Stimulated activated naive CD8-positive, alpha-beta T cell treated with anti-CD3 and anti-CD28 coated beads, Interleukin-15, amount 100 ng/mL, for 72 hours (primary cell): ENCODE results near the gene TRPV3.

Experiments
- ATAC-seq: fragments of 150-1000 bp; cut with Tn5 transposase; 2 replicates; pipeline ENCODE4 v1.10.0; 2021; ENCODE audit warnings: mild to moderate bottlenecking, moderate library complexity
- DNase-seq, 2 donors: peaks; one replicate each; pipeline ENCODE4 v3.0.0; 2021 to 2022
- H3K27ac Mint-ChIP-seq, 2 donors: one replicate each; pipeline ENCODE4 v1.8.0; 2022; ENCODE audit warnings: mild to moderate bottlenecking in 2 of 2, mixed read lengths in 2 of 2, moderate library complexity in 2 of 2
- H3K27me3 Mint-ChIP-seq: one replicate; pipeline ENCODE4 v1.8.0; 2022; ENCODE audit warnings: mixed read lengths
- H3K4me1 Mint-ChIP-seq: one replicate; pipeline ENCODE4 v1.8.0; 2022; ENCODE audit warnings: mild to moderate bottlenecking, mixed read lengths
- H3K4me3 Mint-ChIP-seq, 2 donors: one replicate each; pipeline ENCODE4 v1.8.0; 2022; ENCODE audit warnings: mild to moderate bottlenecking in 2 of 2, mixed read lengths in 2 of 2, moderate library complexity in 1 of 2
- H3K9me3 Mint-ChIP-seq, 2 donors: one replicate each; pipeline ENCODE4 v1.8.0; 2022; ENCODE audit warnings: mixed read lengths in 2 of 2

TRPV3 gene

DNA sequence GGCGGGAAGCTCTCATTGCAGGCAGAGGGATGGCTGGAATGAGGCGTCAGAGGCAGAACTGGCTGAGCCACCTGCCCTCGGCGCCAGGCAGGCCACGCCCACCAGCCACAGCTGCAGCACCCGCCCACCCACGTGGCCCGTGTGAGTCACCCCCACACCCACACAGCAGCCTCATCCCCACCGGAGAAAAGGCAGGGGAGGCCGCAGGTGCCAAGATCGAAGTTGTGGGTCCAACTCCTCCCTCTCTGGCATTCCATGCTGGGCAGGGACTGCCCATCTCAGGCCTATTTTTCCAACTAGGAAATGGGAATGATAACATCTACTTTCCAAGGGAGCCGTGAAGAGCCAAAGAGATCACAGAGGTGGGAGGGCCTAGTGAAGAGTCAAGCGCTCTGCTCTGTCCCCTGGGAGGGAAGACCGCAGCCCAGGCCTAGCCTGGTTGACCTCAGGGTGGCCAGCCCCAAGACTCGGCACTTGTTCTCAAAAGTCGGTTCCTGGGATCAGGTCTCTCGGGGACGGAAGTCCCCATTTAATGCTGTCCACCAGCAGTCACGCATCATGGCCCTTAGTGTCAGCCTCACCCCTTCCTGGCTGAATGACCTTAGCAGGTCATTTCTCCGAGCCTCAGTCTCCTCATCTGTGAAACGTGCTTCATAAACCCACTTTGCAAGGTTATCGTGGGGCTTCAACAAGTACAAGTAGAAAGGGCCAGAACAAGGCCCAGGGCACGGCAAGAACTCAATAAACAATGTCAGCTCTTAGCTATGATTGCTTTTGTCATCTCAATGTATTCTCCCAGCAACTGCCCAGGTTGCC, at the start of gene TRPV3:
TRPV3 (minus strand) TSS at position 45 of the 816 bp plus-strand sequence. CDS start 2,962 bp downstream, outside the sequence.
- H3K4me3 Mint-ChIP-seq: peak within 1 kb of the TSS in 1 of 2 donors; percentile 58
- ATAC-seq (no peak), DNase-seq (peak; percentile 35 to 48)
- H3K27me3 Mint-ChIP-seq: peaks cover 17% of the 10 kb centered on the region
- H3K27ac Mint-ChIP-seq: peak within 1 kb of the TSS; percentile 49 to 78
- H3K4me1 Mint-ChIP-seq: peaks cover 30% of the 10 kb centered on the region
- H3K9me3 Mint-ChIP-seq: no peaks in the 10 kb centered on the region

DNA sequence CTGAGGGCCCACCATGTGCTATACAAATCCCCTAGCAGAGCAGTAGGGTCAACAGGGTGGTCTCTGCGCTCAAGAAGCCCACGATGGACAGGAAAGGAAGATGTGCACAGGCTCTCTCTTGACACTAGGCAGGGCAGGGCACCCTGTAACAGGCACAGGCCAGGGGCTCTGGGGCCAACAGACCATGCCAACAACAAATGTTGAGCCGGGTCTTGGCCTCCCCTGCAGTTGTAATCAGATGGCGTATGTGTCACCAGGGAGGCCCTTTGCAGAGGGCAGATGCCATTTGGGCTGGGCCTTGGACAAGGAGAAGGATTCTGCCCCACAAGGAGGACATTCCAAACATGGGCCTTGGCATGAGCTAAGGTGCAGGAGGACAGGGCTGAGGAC, 46.3 kb upstream of the TRPV3 start:
- H3K27me3 Mint-ChIP-seq: no peaks in the 10 kb centered on the region
- H3K9me3 Mint-ChIP-seq: no peaks in the 10 kb centered on the region
- DNase-seq (no peak), ATAC-seq (no peak)
- no peak overlapping the region for H3K27ac Mint-ChIP-seq
- H3K4me1 Mint-ChIP-seq: no peaks in the 10 kb centered on the region
- no peak overlapping the region for H3K4me3 Mint-ChIP-seq

GRCh38 chr17:3603119-3603869, 45.7 kb upstream of the TRPV3 start:
- Mint-ChIP-seq H3K27me3 (no peaks in the 10 kb centered on the region), H3K4me1 (no peaks in the 10 kb centered on the region), H3K9me3 (no peaks in the 10 kb centered on the region), H3K4me3 (no peak overlapping the region), H3K27ac (no peak overlapping the region)
- DNase-seq (no peak), ATAC-seq (no peak)

DNA sequence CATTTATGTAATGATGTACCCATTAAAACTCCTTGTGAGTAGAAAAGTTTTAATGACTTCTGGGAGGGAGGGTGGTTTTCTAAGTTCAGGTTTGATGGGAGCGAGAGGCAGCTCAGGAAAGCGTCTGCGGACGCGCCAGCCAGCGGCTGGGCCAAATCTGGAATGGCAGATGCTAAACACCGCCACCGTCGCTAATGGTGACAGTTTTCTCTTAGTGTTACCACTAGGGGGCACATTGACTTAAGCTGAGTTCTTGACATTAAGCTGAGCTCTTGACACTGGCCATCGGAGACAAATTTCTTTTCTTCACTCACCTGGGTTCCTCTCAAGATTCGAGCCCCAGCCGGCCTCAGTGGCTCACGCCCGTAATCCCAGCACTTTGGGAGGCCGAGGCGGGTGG, 44.9 kb upstream of the TRPV3 start:
- no peak overlapping the region for H3K27ac Mint-ChIP-seq
- H3K4me1 Mint-ChIP-seq: no peaks in the 10 kb centered on the region
- peak; percentile 12 to 29 for DNase-seq
- no peaks in the 10 kb centered on the region for H3K9me3 Mint-ChIP-seq
- no peak for ATAC-seq
- no peaks in the 10 kb centered on the region for H3K27me3 Mint-ChIP-seq
- H3K4me3 Mint-ChIP-seq: no peak overlapping the region

DNA sequence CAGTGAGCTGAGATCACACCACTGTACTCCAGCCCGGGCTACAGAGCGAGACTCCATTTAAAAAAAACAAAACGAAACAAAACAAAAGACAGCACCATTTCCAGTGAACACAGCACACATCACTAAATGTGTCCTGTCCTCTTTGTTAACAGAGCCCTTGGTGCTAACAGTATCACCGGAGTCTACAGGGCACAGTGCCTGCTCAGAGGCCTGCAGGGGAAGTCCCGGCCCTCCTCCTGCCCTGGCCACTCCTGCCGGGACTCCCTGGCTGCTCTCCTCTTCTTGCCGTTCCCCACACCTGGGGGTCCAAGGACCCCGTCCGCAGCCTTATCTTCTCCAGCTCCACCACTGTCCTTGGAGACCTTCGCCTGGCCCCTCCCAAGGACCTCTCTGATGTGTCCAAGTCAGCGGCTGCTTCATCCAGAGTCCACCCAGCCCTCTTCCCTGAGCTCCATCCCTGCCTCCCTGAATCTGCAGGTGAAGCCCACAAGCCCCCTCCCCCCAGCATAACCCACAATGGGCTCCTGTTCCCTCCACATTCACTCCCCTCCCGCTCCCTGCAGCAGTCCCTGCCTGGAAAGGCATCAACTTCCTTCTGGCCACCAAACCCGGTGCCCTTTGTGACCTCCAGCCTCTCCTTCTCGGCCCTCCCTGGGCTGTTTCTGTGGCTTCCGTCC, 43.1 kb upstream of the TRPV3 start:
- no peaks in the 10 kb centered on the region for H3K27me3 Mint-ChIP-seq
- no peaks in the 10 kb centered on the region for H3K9me3 Mint-ChIP-seq
- peak overlapping the region in 1 of 2 donors; percentile 17 for H3K27ac Mint-ChIP-seq
- no peak overlapping the region for H3K4me3 Mint-ChIP-seq
- no peak for ATAC-seq
- H3K4me1 Mint-ChIP-seq: no peaks in the 10 kb centered on the region
- DNase-seq: no peak

GRCh38 chr17:3598078-3598477, 40.5 kb upstream of the TRPV3 start:
- no peak for DNase-seq
- H3K4me1 Mint-ChIP-seq: no peaks in the 10 kb centered on the region
- ATAC-seq: no peak
- H3K9me3 Mint-ChIP-seq: no peaks in the 10 kb centered on the region
- no peaks in the 10 kb centered on the region for H3K27me3 Mint-ChIP-seq
- no peak overlapping the region for H3K4me3 Mint-ChIP-seq
- no peak overlapping the region for H3K27ac Mint-ChIP-seq

DNA sequence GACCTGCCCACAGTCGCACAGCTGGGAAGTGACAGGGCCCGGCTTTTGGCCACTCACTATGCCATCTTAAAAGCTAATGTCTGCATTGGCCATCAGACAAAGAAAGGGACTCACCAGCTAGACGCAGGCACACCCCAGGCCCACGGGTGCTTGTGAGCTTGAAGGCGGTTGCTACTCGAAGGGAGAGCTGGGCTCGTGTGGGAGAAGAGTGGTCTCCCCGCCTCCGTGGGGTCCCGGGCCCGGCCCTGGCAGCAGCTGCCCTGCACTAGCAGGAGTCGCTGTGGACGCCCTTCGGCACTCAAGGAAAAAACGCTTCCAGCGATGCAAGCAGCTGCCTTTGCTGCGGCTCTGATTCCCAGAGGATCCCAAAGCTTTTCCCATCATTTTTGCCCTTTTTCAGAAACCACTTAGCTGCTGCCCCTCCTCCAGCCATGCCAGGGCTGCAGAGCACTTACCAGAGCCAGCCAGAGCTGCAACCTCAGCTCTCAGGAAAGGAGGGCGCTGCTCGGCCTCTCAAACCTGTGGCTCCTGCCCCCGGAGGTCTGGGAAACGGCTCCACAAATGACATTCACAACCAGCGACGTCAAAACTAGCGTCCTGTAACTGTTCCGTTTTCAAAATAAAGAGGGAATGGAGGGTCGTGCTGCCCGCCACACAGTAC, 39.3 kb upstream of the TRPV3 start:
- no peaks in the 10 kb centered on the region for H3K4me1 Mint-ChIP-seq
- no peak overlapping the region for H3K27ac Mint-ChIP-seq
- ATAC-seq: no peak
- DNase-seq: no peak
- H3K4me3 Mint-ChIP-seq: no peak overlapping the region
- H3K27me3 Mint-ChIP-seq: no peaks in the 10 kb centered on the region
- H3K9me3 Mint-ChIP-seq: no peaks in the 10 kb centered on the region

GRCh38 chr17:3594976-3595375, 37.4 kb upstream of the TRPV3 start:
- no peaks in the 10 kb centered on the region for H3K4me1 Mint-ChIP-seq
- peak overlapping the region in 1 of 2 donors; percentile 64 for H3K27ac Mint-ChIP-seq
- no peak for DNase-seq
- no peak overlapping the region for H3K4me3 Mint-ChIP-seq
- no peaks in the 10 kb centered on the region for H3K9me3 Mint-ChIP-seq
- H3K27me3 Mint-ChIP-seq: no peaks in the 10 kb centered on the region
- no peak for ATAC-seq

GRCh38 chr17:3594051-3594800, 36.6 kb upstream of the TRPV3 start:
- Mint-ChIP-seq H3K9me3 (no peaks in the 10 kb centered on the region), H3K4me1 (no peaks in the 10 kb centered on the region), H3K27ac (no peak overlapping the region), H3K4me3 (no peak overlapping the region), H3K27me3 (no peaks in the 10 kb centered on the region)
- ATAC-seq (no peak), DNase-seq (no peak)

GRCh38 chr17:3593384-3593783, 35.8 kb upstream of the TRPV3 start:
- DNase-seq: no peak

DNA sequence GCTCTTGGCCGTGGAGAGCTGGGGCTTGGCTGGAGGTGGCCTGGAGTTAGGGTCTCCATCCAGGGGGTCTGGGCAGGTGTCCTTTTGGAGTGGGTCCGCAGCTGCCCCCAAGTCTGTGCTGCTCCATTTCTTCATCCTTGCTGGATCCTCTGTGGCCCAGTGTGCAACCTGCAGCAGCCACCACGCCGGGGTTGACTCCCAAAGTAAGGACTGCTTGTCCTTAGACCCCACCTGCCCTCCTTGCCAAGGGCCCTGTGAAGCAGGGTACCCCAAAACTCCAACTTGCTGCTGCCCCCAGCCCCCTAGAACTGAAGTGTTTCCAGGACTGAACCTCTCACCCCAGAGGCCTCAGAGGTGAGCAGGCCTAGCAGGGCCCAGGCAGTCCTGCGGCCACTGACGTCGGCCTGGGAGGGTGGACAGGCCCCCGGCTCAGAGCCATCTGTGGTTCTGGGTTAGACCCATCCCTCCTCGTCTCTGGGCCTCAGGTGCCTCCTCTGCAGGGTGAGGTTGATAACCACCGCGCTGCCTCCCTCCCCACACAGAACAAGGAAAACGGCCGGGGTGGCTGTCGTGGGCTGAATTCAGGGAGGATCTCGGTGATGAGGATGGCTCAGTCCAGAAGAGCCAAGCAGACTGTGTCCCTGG, 34.7 kb upstream of the TRPV3 start:
- DNase-seq (no peak), ATAC-seq (no peak)
- Mint-ChIP-seq H3K4me3 (no peak overlapping the region), H3K27ac (no peak overlapping the region), H3K27me3 (no peaks in the 10 kb centered on the region), H3K9me3 (no peaks in the 10 kb centered on the region), H3K4me1 (no peaks in the 10 kb centered on the region)

More at GRCh38 chr17:3593384-3593783, 35.8 kb upstream of the TRPV3 start:
- H3K27me3 Mint-ChIP-seq: no peaks in the 10 kb centered on the region
- H3K27ac Mint-ChIP-seq: no peak overlapping the region
- no peaks in the 10 kb centered on the region for H3K4me1 Mint-ChIP-seq
- H3K4me3 Mint-ChIP-seq: no peak overlapping the region
- H3K9me3 Mint-ChIP-seq: no peaks in the 10 kb centered on the region
- no peak for ATAC-seq

DNA sequence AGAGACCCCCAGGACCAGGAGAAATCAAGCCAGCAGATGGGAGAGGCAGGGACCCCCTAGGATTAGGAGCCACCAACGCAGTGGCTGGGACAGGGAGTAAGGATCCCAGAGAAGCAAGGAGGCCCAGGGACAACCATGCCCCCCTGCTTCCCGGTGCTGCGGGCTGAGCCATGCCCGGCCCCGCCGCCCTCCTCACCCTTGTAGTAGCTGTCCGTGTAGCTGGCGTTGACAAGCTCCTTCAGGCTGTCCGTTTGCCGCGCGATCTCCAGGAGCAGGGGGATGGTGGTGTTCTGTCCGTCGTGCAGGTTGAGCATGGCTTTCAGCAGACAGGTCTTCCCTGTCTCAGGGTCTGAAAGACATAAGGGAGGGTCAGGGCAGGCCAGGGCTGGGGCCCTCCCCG, 33.2 kb upstream of the TRPV3 start:
- no peaks in the 10 kb centered on the region for H3K27me3 Mint-ChIP-seq
- no peak overlapping the region for H3K4me3 Mint-ChIP-seq
- H3K4me1 Mint-ChIP-seq: no peaks in the 10 kb centered on the region
- no peak for ATAC-seq
- H3K27ac Mint-ChIP-seq: peak overlapping the region in 1 of 2 donors; percentile 89
- DNase-seq: no peak
- no peaks in the 10 kb centered on the region for H3K9me3 Mint-ChIP-seq

DNA sequence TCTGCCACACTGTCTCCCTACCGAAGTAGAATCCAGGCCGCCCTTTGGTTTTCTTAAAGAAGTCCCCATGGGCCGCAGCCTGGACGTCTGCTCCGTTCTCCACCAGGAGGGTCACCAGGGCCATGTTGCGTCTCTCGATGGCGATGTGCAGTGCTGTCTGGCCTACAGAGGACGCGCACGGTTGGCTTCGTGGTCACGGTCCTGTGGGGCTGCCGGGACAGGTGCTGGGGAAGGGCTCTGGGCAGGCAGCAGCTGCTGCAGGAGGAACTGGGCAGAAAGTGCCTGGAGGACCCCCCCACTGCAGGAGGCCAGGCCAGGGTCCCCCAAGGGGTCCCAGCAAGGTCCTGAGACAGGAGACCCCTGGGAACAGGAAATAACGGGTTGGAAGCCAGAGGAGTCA, 32.6 kb upstream of the TRPV3 start:
- DNase-seq (no peak), ATAC-seq (no peak)
- no peak overlapping the region for H3K27ac Mint-ChIP-seq
- H3K4me1 Mint-ChIP-seq: no peaks in the 10 kb centered on the region
- no peaks in the 10 kb centered on the region for H3K9me3 Mint-ChIP-seq
- no peak overlapping the region for H3K4me3 Mint-ChIP-seq
- no peaks in the 10 kb centered on the region for H3K27me3 Mint-ChIP-seq

GRCh38 chr17:3589784-3590183, 32.2 kb upstream of the TRPV3 start:
- Mint-ChIP-seq H3K27me3 (no peaks in the 10 kb centered on the region), H3K4me1 (no peaks in the 10 kb centered on the region), H3K9me3 (no peaks in the 10 kb centered on the region), H3K27ac (peak overlapping the region in 1 of 2 donors; percentile 83), H3K4me3 (no peak overlapping the region)
- no peak for ATAC-seq
- no peak for DNase-seq
